IPS DF 6.9 (cell line): ENCODE data around the gene PRKAG2.

Experiments
- DNase-seq: peaks from one replicate; pipeline ENCODE4 v3.0.0-alpha.2; 2013; ENCODE audit warnings: low read depth, low spot score
- H3K27ac ChIP-seq: one replicate; pipeline ENCODE4 v1.5.1; 2013; ENCODE audit warnings: low read length, control low read depth
- H3K27me3 ChIP-seq: 2 replicates; pipeline ENCODE4 v1.6.1; 2013; ENCODE audit warnings: mild to moderate bottlenecking, low read length; ENCODE audit not compliant: control insufficient read depth, insufficient read depth
- H3K36me3 ChIP-seq: 2 replicates; pipeline ENCODE4 v1.6.1; 2013; ENCODE audit warnings: low read length; ENCODE audit not compliant: control insufficient read depth, insufficient read depth
- H3K4me1 ChIP-seq: 2 replicates; pipeline ENCODE4 v1.6.1; 2013; ENCODE audit warnings: low read length; ENCODE audit not compliant: control insufficient read depth, insufficient read depth
- H3K4me3 ChIP-seq: 2 replicates; pipeline ENCODE4 v1.5.1; 2013; ENCODE audit warnings: mild to moderate bottlenecking, low read length
- H3K9me3 ChIP-seq: 2 replicates; pipeline ENCODE4 v1.6.1; 2013; ENCODE audit warnings: low read length, inconsistent platforms; ENCODE audit not compliant: control insufficient read depth, insufficient read depth
- WGBS: extraction: QIAGEN DNeasy Blood & Tissue Kit; methylation state at CpG from one replicate; pipeline ENCODE4 v1.1.7; 2013; ENCODE audit warnings: mixed read lengths, missing lambda C conversion rate; ENCODE audit not compliant: insufficient read length, insufficient coverage; 5-methylcytosine and 5-hydroxymethylcytosine counted together

The PRKAG2 gene

GRCh38 chr7:151700586-151701165, 176.2 kb downstream of the PRKAG2 start:
- Histone ChIP-seq H3K27ac (no peak overlapping the region), H3K36me3 (no peaks in the 10 kb centered on the region), H3K4me1 (peaks cover 7% of the 10 kb centered on the region), H3K4me3 (no peak overlapping the region), H3K9me3 (no peaks in the 10 kb centered on the region), H3K27me3 (no peaks in the 10 kb centered on the region)
- no CpG with 5 or more reads among the region's 13 CpGs for WGBS
- DNase-seq = no peak

DNA sequence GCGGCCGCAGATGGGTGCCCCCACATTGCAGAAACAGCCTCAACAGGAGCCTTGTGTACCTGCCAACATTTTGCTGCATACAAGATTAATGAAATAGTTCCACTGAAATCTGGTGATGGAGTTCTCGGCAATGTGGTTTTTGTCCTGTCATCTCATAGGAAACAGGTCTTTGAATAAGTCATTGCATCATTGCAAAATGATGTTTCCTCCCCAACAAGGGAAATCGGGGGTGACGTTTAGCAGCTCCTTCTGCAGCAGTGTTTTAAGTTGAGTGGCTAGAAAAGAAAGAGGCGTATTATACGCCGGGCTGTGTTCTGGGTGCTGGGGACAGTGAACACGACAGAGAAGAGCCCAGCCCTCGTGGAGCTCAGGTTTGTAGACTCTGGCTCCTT, 177.0 kb downstream of the PRKAG2 start:
- H3K4me1 ChIP-seq = peaks cover 11% of the 10 kb centered on the region
- H3K27me3 ChIP-seq = no peaks in the 10 kb centered on the region
- no peak overlapping the region for H3K4me3 ChIP-seq
- WGBS = no CpG with 5 or more reads among the region's 10 CpGs
- H3K27ac ChIP-seq = no peak overlapping the region
- no peak for DNase-seq
- H3K36me3 ChIP-seq = no peaks in the 10 kb centered on the region
- no peaks in the 10 kb centered on the region for H3K9me3 ChIP-seq

- Histone ChIP-seq H3K4me1 (peaks cover 11% of the 10 kb centered on the region), H3K27ac (no peak overlapping the region), H3K27me3 (no peaks in the 10 kb centered on the region), H3K4me3 (no peak overlapping the region), H3K9me3 (no peaks in the 10 kb centered on the region), H3K36me3 (no peaks in the 10 kb centered on the region)
- no CpG with 5 or more reads among the region's 16 CpGs for WGBS
- DNase-seq = no peak
Observed at GRCh38 chr7:151699147-151699927, 177.6 kb downstream of the PRKAG2 start.

- WGBS = no CpG with 5 or more reads among the region's 5 CpGs
- H3K4me1 ChIP-seq = peaks cover 11% of the 10 kb centered on the region
Observed at GRCh38 chr7:151697942-151698341, 179.0 kb downstream of the PRKAG2 start.

GRCh38 chr7:151697515-151697895, 179.4 kb downstream of the PRKAG2 start:
- no peak overlapping the region for H3K27ac ChIP-seq
- no CpG with 5 or more reads among the region's 10 CpGs for WGBS
- DNase-seq = no peak
- no peaks in the 10 kb centered on the region for H3K9me3 ChIP-seq
- H3K27me3 ChIP-seq = no peaks in the 10 kb centered on the region
- peaks cover 11% of the 10 kb centered on the region for H3K4me1 ChIP-seq
- H3K36me3 ChIP-seq = no peaks in the 10 kb centered on the region
- no peak overlapping the region for H3K4me3 ChIP-seq

More at GRCh38 chr7:151697942-151698341, 179.0 kb downstream of the PRKAG2 start:
- Histone ChIP-seq H3K36me3 (no peaks in the 10 kb centered on the region), H3K27me3 (no peaks in the 10 kb centered on the region), H3K9me3 (no peaks in the 10 kb centered on the region), H3K27ac (no peak overlapping the region), H3K4me3 (no peak overlapping the region)
- no peak for DNase-seq

DNA sequence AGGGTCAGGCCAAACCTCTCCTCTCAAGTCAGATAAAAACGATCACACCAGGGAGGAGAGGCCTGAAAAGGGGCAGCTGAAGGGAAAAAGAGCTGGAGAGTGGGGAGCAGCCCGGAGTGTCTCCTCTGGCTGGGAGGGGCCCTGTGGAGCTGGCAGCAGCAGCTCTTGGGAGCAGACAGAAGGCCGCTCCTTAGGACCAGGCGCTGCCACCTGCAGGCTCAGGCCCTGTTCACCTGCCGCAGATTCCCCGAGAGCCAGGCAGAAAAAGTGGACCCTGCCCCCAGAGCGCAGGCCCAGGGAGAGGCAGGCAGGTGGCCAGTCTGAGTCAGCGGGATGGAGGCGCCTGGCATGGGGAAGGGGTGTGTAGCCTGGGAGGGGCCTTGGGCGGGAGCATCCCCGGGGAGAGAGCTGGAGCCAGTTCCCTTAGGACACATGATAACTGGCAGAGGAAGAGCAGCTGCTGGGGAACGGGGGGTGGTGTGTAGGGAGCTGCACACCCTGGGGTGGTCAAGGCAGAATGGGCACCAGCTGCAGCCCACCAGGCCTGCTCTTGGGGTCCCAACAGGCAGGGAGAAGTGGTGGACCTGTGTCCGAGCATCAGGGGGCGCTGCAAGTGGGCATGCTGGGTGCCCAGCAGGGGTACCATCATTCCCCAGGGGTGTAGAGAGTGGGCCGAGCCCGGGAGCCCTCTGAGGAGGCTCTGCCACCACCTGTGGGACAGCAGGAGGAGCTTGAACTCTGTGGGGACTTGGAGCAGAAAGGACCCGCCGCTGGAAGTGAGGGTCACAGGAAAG, 180.0 kb downstream of the PRKAG2 start:
- no peak overlapping the region for H3K27ac ChIP-seq
- no CpG with 5 or more reads among the region's 18 CpGs for WGBS

GRCh38 chr7:151695951-151696541, 180.9 kb downstream of the PRKAG2 start:
- Histone ChIP-seq H3K4me3 (no peak overlapping the region), H3K36me3 (no peaks in the 10 kb centered on the region), H3K27ac (no peak overlapping the region), H3K27me3 (no peaks in the 10 kb centered on the region), H3K9me3 (no peaks in the 10 kb centered on the region), H3K4me1 (peaks cover 11% of the 10 kb centered on the region)
- DNase-seq = no peak
- WGBS = no CpG with 5 or more reads among the region's 24 CpGs

More for the DNA sequence above, 180.0 kb downstream of the PRKAG2 start:
- no peaks in the 10 kb centered on the region for H3K9me3 ChIP-seq
- no peaks in the 10 kb centered on the region for H3K36me3 ChIP-seq
- no peaks in the 10 kb centered on the region for H3K27me3 ChIP-seq
- DNase-seq = no peak
- H3K4me1 ChIP-seq = peaks cover 11% of the 10 kb centered on the region
- H3K4me3 ChIP-seq = no peak overlapping the region

DNA sequence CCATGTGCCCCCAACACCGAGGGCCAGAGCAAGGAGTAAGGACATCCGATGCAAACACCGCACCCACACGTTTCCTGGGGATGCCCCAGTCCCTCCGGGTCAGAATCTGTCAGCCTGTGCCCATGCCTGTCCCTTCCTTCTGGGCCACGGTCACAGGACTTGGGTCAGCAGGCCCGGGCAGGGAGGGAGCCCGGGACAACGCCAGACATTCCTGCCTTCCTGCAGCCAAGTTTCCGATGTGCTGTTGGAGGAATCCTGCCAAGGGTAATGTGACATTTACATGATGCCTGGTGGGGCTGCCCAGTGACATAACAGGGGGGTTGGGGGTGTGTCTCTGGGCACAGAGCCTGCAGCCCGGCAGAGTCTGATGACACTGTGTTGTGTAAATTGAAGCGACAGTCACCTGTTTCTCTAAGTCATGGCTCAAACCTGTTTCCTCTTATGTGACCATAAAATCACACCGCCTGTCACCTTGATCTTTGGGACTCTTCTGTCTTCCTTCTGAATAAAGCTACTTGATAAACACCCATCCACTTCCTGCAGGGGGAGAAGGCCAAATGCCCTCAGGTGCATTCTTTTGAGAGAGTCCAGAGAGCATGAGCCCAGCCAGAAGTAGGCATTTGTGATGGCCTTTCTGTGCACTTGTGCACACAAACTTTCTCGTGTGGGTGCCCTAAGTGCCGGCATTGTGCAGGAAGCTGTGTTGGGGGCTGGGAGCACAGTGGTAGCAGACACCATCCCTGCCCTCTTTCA, 181.9 kb downstream of the PRKAG2 start:
- no peak overlapping the region for H3K27ac ChIP-seq
- peaks cover 11% of the 10 kb centered on the region for H3K4me1 ChIP-seq
- no peak overlapping the region for H3K4me3 ChIP-seq

GRCh38 chr7:151694441-151694827, 182.5 kb downstream of the PRKAG2 start:
- DNase-seq = no peak
- Histone ChIP-seq H3K4me1 (peaks cover 11% of the 10 kb centered on the region), H3K9me3 (no peaks in the 10 kb centered on the region), H3K4me3 (no peak overlapping the region), H3K27me3 (no peaks in the 10 kb centered on the region), H3K27ac (no peak overlapping the region), H3K36me3 (no peaks in the 10 kb centered on the region)
- WGBS = no CpG with 5 or more reads among the region's 5 CpGs

More for the DNA sequence above, 181.9 kb downstream of the PRKAG2 start:
- no CpG with 5 or more reads among the region's 15 CpGs for WGBS
- DNase-seq = no peak
- Histone ChIP-seq H3K36me3 (no peaks in the 10 kb centered on the region), H3K27me3 (no peaks in the 10 kb centered on the region), H3K9me3 (no peaks in the 10 kb centered on the region)

DNA sequence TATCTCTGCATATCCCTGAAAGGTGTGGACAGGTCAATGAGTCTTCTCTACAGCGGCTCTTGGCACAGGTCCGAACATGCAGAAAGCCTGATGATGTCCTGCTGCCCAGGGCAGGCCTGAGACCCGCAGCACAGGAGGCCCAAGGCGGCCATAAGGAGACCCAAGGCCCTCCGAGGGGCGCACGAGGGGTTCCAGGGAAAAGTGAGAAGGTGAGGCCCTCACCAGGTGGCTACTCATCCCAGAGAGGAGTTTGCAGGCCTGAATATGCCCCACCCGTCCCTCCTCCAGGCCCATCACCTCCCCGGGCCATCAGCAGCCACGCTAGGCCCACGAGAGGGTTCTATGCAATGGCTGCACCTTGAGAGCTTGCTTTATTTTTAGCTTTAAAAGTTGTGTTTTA, 183.8 kb downstream of the PRKAG2 start:
- Histone ChIP-seq H3K4me3 (no peak overlapping the region), H3K36me3 (no peaks in the 10 kb centered on the region), H3K27ac (no peak overlapping the region), H3K9me3 (no peaks in the 10 kb centered on the region), H3K27me3 (no peaks in the 10 kb centered on the region), H3K4me1 (peaks cover 13% of the 10 kb centered on the region)
- WGBS = no CpG with 5 or more reads among the region's 11 CpGs
- DNase-seq = no peak
